Measurements from ENCODE around the gene KIF4A. TPM values are rescaled to one million over a fixed set of nuclear protein-coding genes. Genes with fewer than 3 reads are reported as not detected.

KIF4A gene
- total and polyA plus RNA-seq, 2 donors: 1.4 to 14.6 TPM

DNA sequence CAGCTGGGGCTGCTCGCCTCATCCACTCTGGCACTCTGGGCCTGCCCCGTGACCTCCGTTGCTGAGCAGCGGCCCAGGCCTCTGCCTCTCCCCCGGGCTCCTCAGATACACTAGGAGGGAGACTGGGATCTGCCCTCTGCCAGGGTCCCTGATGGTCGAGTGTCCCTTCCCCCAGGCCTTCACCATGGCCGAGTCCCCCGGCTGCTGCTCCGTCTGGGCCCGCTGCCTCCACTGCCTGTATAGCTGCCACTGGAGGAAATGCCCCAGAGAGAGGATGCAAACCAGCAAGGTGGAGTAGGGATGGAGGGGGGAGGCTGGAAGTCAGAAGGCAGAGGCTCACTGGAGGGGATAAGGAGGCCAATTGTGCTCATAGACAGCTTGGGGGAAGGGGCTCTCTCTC is 134.9 kb downstream of the KIF4A start:
- peaks cover 0 to 1% of the 10 kb centered on the region in 2 donors for H3K36me3 ChIP-seq (ENCODE audit: control insufficient read depth in 2 of 2, insufficient read depth in 2 of 2, low read length in 1 of 2)
- no peak overlapping the region for H3K27ac ChIP-seq (ENCODE audit: low read depth in 1 of 2, low read length in 1 of 2)
- no peak overlapping the region for H3K4me3 ChIP-seq (ENCODE audit: low read length in 2 of 2)
- no peak for DNase-seq (ENCODE audit: low read depth in 6 of 9, low spot score in 9 of 9)
- H3K4me1 ChIP-seq (ENCODE audit: control insufficient read depth in 2 of 2, insufficient read depth in 2 of 2, low read length in 2 of 2): no peaks in the 10 kb centered on the region
- no peaks in the 10 kb centered on the region for H3K27me3 ChIP-seq (ENCODE audit: control insufficient read depth in 2 of 2, insufficient read depth in 1 of 2, low read length in 1 of 2)
- H3K9me3 ChIP-seq (ENCODE audit: control insufficient read depth in 2 of 2, insufficient read depth in 1 of 2, low read length in 1 of 2): no peaks in the 10 kb centered on the region
- WGBS: 97% methylated on average over 10 of the region's 10 CpGs

DNA sequence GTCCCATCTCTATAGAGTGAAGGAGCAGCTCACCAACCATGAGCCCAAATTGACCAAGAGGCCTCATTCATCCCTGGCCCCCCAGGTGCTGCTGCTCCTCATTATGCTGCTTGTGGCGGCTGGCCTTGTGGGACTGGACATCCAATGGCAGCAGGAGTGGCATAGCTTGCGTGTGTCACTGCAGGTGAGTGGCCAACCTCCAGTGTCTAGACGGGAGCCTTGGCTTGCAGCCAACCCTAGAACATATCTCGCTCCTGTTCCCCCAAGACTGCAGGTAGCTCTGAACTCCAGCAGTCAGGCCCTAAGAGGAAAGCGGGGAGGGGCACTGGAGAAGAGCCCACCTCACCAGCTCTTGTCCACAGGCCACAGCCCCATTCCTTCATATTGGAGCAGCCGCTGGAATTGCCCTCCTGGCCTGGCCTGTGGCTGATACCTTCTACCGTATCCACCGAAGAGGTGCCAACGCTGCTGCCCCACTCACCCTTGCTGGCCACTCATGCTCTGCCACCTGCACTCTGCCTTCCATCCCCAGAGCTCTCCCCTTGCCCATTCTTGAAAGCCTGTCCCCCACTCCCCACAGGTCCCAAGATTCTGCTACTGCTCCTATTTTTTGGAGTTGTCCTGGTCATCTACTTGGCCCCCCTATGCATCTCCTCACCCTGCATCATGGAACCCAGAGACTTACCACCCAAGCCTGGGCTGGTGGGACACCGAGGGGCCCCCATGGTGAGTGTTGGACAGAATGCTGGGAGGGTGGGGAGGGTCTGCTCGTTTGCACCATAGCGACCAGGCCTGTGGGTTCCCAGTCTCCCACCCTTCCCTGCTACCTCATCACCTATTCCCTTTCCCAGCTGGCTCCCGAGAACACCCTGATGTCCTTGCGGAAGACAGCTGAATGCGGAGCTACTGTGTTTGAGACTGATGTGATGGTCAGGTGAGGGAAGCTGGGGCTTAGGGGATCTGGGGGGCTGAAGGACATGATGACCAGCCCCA is 136.7 kb downstream of the KIF4A start:
- 98% methylated on average over 15 of the region's 15 CpGs for WGBS
- Histone ChIP-seq H3K9me3 (ENCODE audit: control insufficient read depth in 2 of 2, insufficient read depth in 1 of 2, low read length in 1 of 2) (no peaks in the 10 kb centered on the region), H3K4me1 (ENCODE audit: control insufficient read depth in 2 of 2, insufficient read depth in 2 of 2, low read length in 2 of 2) (no peaks in the 10 kb centered on the region), H3K4me3 (ENCODE audit: low read length in 2 of 2) (no peak overlapping the region), H3K27ac (ENCODE audit: low read depth in 1 of 2, low read length in 1 of 2) (no peak overlapping the region), H3K36me3 (ENCODE audit: control insufficient read depth in 2 of 2, insufficient read depth in 2 of 2, low read length in 1 of 2) (no peaks in the 10 kb centered on the region), H3K27me3 (ENCODE audit: control insufficient read depth in 2 of 2, insufficient read depth in 1 of 2, low read length in 1 of 2) (no peaks in the 10 kb centered on the region)
- no peak for DNase-seq (ENCODE audit: low read depth in 6 of 9, low spot score in 9 of 9)

- Histone ChIP-seq H3K9me3 (ENCODE audit: control insufficient read depth in 2 of 2, insufficient read depth in 1 of 2, low read length in 1 of 2) (no peaks in the 10 kb centered on the region), H3K27me3 (ENCODE audit: control insufficient read depth in 2 of 2, insufficient read depth in 1 of 2, low read length in 1 of 2) (no peaks in the 10 kb centered on the region), H3K27ac (ENCODE audit: low read depth in 1 of 2, low read length in 1 of 2) (no peak overlapping the region), H3K4me3 (ENCODE audit: low read length in 2 of 2) (no peak overlapping the region), H3K36me3 (ENCODE audit: control insufficient read depth in 2 of 2, insufficient read depth in 2 of 2, low read length in 1 of 2) (no peaks in the 10 kb centered on the region), H3K4me1 (ENCODE audit: control insufficient read depth in 2 of 2, insufficient read depth in 2 of 2, low read length in 2 of 2) (no peaks in the 10 kb centered on the region)
- WGBS: 74% methylated on average over 2 of the region's 2 CpGs
- no peak for DNase-seq (ENCODE audit: low read depth in 6 of 9, low spot score in 9 of 9)
Observed at GRCh38 chrX:70427365-70427764, 137.5 kb downstream of the KIF4A start.

DNA sequence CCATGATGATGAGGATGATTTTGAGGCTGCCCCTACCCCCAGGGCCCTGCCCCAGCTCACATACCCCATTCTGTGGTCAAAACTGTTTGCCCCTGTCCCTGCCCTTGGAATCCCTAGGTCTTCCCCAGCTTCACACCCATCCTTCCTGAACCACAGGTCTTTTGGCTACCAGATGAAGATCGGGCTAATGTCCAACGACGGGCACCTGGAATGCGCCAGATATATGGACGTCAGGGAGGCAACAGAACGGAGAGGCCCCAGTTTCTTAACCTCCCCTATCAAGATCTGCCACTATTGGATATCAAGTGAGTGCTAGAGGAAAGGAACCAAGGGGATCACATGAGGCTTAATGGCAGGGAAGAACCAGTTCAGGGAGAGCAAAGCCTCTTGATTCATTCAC is 139.9 kb downstream of the KIF4A start:
- no peak overlapping the region for H3K27ac ChIP-seq (ENCODE audit: low read depth in 1 of 2, low read length in 1 of 2)
- no peaks in the 10 kb centered on the region for H3K9me3 ChIP-seq (ENCODE audit: control insufficient read depth in 2 of 2, insufficient read depth in 1 of 2, low read length in 1 of 2)
- no peak overlapping the region for H3K4me3 ChIP-seq (ENCODE audit: low read length in 2 of 2)
- H3K4me1 ChIP-seq (ENCODE audit: control insufficient read depth in 2 of 2, insufficient read depth in 2 of 2, low read length in 2 of 2): peaks cover 0 to 5% of the 10 kb centered on the region in 2 donors
- DNase-seq (ENCODE audit: low read depth in 6 of 9, low spot score in 9 of 9): no peak
- no peaks in the 10 kb centered on the region for H3K36me3 ChIP-seq (ENCODE audit: control insufficient read depth in 2 of 2, insufficient read depth in 2 of 2, low read length in 1 of 2)
- 97% methylated on average over 6 of the region's 6 CpGs for WGBS
- peaks cover 1 to 15% of the 10 kb centered on the region in 2 donors for H3K27me3 ChIP-seq (ENCODE audit: control insufficient read depth in 2 of 2, insufficient read depth in 1 of 2, low read length in 1 of 2)

DNA sequence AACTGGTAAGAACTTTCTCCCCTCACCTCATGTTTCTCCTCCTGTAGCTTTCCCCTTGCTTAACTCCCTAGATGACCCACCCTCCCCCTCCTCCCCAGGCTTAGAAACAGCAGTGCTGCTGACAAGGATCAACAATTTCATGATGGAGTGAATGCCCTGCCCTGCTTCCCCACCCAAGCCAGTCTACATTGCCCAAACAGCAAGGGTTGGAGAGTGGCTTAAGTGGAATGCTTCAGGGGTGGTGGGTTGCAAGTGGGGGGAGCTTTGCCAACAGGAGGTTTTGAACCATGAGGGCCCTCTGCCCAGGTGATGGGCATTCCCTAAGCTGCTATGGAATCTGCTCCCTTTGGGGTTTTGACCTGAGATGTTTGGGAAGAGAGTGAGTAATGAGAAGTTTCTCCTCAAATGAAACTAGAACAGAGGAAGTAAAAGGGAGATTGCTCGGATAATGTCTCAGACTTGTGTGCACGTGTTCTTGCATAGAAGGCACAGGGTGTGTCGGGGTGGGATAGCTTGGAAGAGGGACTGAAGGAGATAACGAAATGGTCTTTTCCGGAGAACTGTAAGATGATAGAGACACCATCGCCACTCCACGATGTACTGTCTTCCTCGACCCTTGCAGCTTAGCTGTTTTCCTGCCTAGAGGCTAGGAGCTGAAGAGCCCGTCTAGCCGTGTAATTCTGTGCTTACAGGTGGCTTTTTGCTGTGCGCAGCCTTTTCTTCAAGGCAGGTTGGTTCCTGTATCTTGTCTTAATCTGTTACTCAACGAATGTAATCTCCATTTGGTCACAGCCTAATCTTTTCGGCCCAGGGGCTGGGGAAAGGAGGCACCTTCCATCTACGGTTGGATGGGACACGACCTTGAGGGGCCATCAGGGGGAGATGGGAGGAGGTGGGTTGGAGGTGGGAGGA is 143.3 kb downstream of the KIF4A start:
- Histone ChIP-seq H3K4me1 (ENCODE audit: control insufficient read depth in 2 of 2, insufficient read depth in 2 of 2, low read length in 2 of 2) (peaks cover 0 to 8% of the 10 kb centered on the region in 2 donors), H3K36me3 (ENCODE audit: control insufficient read depth in 2 of 2, insufficient read depth in 2 of 2, low read length in 1 of 2) (no peaks in the 10 kb centered on the region), H3K9me3 (ENCODE audit: control insufficient read depth in 2 of 2, insufficient read depth in 1 of 2, low read length in 1 of 2) (no peaks in the 10 kb centered on the region), H3K4me3 (ENCODE audit: low read length in 2 of 2) (peak overlapping the region; percentile 54 to 58), H3K27me3 (ENCODE audit: control insufficient read depth in 2 of 2, insufficient read depth in 1 of 2, low read length in 1 of 2) (peaks cover 2 to 41% of the 10 kb centered on the region in 2 donors), H3K27ac (ENCODE audit: low read depth in 1 of 2, low read length in 1 of 2) (no peak overlapping the region)
- no peak for DNase-seq (ENCODE audit: low read depth in 6 of 9, low spot score in 9 of 9)
- 66% methylated on average over 15 of the region's 15 CpGs for WGBS

DNA sequence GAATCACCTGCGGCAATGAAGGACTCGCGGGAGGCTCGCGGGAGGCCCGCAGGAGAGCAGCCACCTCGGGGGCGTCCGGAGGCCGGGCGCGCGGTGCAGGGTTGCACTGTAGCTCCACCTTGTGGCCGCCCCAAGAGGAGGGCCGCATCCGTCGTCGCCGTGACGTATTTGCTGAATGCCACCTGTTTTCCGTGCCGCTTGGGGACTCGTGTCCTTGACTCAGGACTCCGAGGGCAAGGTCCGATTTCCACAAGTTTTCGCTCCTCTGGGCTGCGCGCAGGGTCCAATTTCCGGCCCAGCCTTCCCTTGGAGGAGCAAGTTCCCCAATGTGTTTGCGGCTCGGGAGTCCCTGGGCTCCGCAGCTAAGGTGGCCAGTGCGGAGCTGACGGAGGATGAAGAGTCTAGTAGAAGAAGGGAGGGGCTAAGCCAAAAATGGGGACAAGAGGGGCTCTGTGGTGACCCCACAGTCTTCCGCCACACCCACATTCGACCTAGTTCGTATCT is 144.0 kb downstream of the KIF4A start:
- 1% methylated on average over 37 of the region's 37 CpGs for WGBS
- no peaks in the 10 kb centered on the region for H3K36me3 ChIP-seq (ENCODE audit: control insufficient read depth in 2 of 2, insufficient read depth in 2 of 2, low read length in 1 of 2)
- H3K9me3 ChIP-seq (ENCODE audit: control insufficient read depth in 2 of 2, insufficient read depth in 1 of 2, low read length in 1 of 2): no peaks in the 10 kb centered on the region
- peak overlapping the region; percentile 54 to 58 for H3K4me3 ChIP-seq (ENCODE audit: low read length in 2 of 2)
- H3K27ac ChIP-seq (ENCODE audit: low read depth in 1 of 2, low read length in 1 of 2): no peak overlapping the region
- peak in 7 of 9 donors; percentile 37 to 73 (median 57) for DNase-seq (ENCODE audit: low read depth in 6 of 9, low spot score in 9 of 9)
- peaks cover 0 to 8% of the 10 kb centered on the region in 2 donors for H3K4me1 ChIP-seq (ENCODE audit: control insufficient read depth in 2 of 2, insufficient read depth in 2 of 2, low read length in 2 of 2)
- peaks cover 2 to 41% of the 10 kb centered on the region in 2 donors for H3K27me3 ChIP-seq (ENCODE audit: control insufficient read depth in 2 of 2, insufficient read depth in 1 of 2, low read length in 1 of 2)

GRCh38 chrX:70434352-70434866 is 144.5 kb downstream of the KIF4A start:
- Histone ChIP-seq H3K36me3 (ENCODE audit: control insufficient read depth in 2 of 2, insufficient read depth in 2 of 2, low read length in 1 of 2) (no peaks in the 10 kb centered on the region), H3K27ac (ENCODE audit: low read depth in 1 of 2, low read length in 1 of 2) (no peak overlapping the region)

DNA sequence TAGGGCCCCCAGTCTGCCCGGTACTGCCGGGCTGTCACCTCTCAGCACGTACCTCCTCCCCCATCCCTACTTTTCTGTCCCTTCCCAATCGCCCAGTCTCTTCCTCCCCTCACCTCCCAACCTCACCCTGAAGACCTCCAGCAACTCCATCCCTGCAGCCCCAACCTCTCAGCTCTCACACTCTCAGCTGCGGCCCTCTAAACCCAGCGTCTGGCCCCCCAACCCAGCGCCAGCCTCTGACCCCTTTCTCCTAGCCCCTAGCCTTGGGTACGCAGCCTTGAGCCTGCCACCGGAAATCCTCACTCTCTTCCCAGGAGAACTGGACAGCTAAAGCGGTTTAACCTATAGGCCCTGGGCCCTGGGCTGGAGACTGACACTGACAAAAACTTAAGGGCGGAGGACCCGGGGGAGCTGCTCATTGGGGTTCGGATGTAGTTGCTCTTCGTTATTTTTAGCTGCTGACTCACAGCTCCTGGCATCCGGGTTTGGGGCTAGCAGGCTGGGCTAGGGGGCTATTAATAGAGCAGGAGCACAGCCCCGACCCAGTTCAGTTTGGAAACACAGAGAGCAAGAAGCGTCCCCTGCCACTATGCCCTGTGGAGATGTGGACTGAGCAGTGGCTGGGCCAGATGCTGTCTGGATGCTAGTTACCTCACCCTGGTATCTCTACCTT is 145.1 kb downstream of the KIF4A start:
- Histone ChIP-seq H3K27me3 (ENCODE audit: control insufficient read depth in 2 of 2, insufficient read depth in 1 of 2, low read length in 1 of 2) (peaks cover 2 to 41% of the 10 kb centered on the region in 2 donors), H3K27ac (ENCODE audit: low read depth in 1 of 2, low read length in 1 of 2) (no peak overlapping the region), H3K4me3 (ENCODE audit: low read length in 2 of 2) (peak overlapping the region in 1 of 2 donors; percentile 58), H3K9me3 (ENCODE audit: control insufficient read depth in 2 of 2, insufficient read depth in 1 of 2, low read length in 1 of 2) (no peaks in the 10 kb centered on the region), H3K36me3 (ENCODE audit: control insufficient read depth in 2 of 2, insufficient read depth in 2 of 2, low read length in 1 of 2) (no peaks in the 10 kb centered on the region), H3K4me1 (ENCODE audit: control insufficient read depth in 2 of 2, insufficient read depth in 2 of 2, low read length in 2 of 2) (peaks cover 0 to 8% of the 10 kb centered on the region in 2 donors)
- DNase-seq (ENCODE audit: low read depth in 6 of 9, low spot score in 9 of 9): no peak
- 22% methylated on average over 17 of the region's 17 CpGs for WGBS

More at GRCh38 chrX:70434352-70434866, 144.5 kb downstream of the KIF4A start:
- H3K4me3 ChIP-seq (ENCODE audit: low read length in 2 of 2): peak overlapping the region; percentile 54 to 58
- no peaks in the 10 kb centered on the region for H3K9me3 ChIP-seq (ENCODE audit: control insufficient read depth in 2 of 2, insufficient read depth in 1 of 2, low read length in 1 of 2)
- H3K27me3 ChIP-seq (ENCODE audit: control insufficient read depth in 2 of 2, insufficient read depth in 1 of 2, low read length in 1 of 2): peaks cover 2 to 41% of the 10 kb centered on the region in 2 donors
- peak in 5 of 9 donors; percentile 11 to 47 (median 34) for DNase-seq (ENCODE audit: low read depth in 6 of 9, low spot score in 9 of 9)
- H3K4me1 ChIP-seq (ENCODE audit: control insufficient read depth in 2 of 2, insufficient read depth in 2 of 2, low read length in 2 of 2): peaks cover 0 to 8% of the 10 kb centered on the region in 2 donors
- WGBS: under 1% methylated on average over 45 of the region's 45 CpGs
